HCT116 (cell line): Measurements from ENCODE around the gene SECISBP2. TPM values are rescaled to one million over a fixed set of nuclear protein-coding genes. Genes with fewer than 3 reads are reported as not detected.

Source experiments
- ATAC-seq: fragments of 200-7000 bp; cut with Tn5 transposase; 2 replicates; pipeline ENCODE4 v1.9.1; 2020; ENCODE audit warnings: mild to moderate bottlenecking, moderate library complexity
- BruUV-seq: library from RNA; stranded (reverse); fragments of 400-500 nt; replicated peaks from 2 replicates; lab custom pipeline; 2021; lab: Mats Ljungman, UMichigan
- CTCF ChIA-PET: fragments of 300-600 bp; sonication (Branson Sonifier 250); formaldehyde crosslinking; loops from one replicate; lab custom pipeline; 2021; ENCODE audit warnings: antibody characterized with exemption; lab: Charles Lee
- POLR2A ChIA-PET: fragments of 300-600, 350-600 bp; sonication (Branson Sonifier 250); formaldehyde crosslinking; loops from one replicate; lab custom pipeline; 2021; ENCODE audit warnings: antibody characterized with exemption; lab: Charles Lee
- RAD21 ChIA-PET, 2 experiments: fragments of 300-600 bp; sonication (Branson Sonifier 250); formaldehyde crosslinking; loops; one replicate each; lab custom pipeline; 2023; ENCODE audit warnings: low total read pairs in 2 of 2; ENCODE audit not compliant: uncharacterized antibody in 2 of 2, unreplicated experiment in 2 of 2, low non-redundant PET in 1 of 2; lab: Charles Lee
- DNase-seq: peaks from one replicate; pipeline ENCODE4 v3.0.0-alpha.2; 2010; ENCODE audit warnings: low read depth, low spot score
- H2AFZ ChIP-seq: fragments of 200-600 bp; shearing (Covaris generic), sonication (generic); 2 replicates; pipeline ENCODE4 v1.6.1; 2017; ENCODE audit warnings: low read depth, mixed run types, mixed read lengths, antibody characterized with exemption, low read length; ENCODE audit not compliant: poor library complexity, severe bottlenecking
- H3K27ac ChIP-seq: 2 replicates; pipeline ENCODE4 v1.5.1; 2012; ENCODE audit warnings: low read depth, low read length
- H3K27me3 ChIP-seq: fragments of 200-600 bp; sonication (generic); 2 replicates; pipeline ENCODE4 v1.6.1; 2016; ENCODE audit warnings: mixed run types, low read length, mixed read lengths; ENCODE audit not compliant: insufficient read depth
- H3K36me3 ChIP-seq, 2 experiments: fragments of 200-500 bp in 1 of 2; fragments of 200-600 bp in 1 of 2; sonication (Bioruptor generic) in 1 of 2; sonication (generic) in 1 of 2; 2 replicates each; pipeline versions ENCODE4 v1.5.1 to v1.6.1; 2014 to 2016; ENCODE audit warnings: low read length in 2 of 2, inconsistent platforms in 1 of 2, mixed read lengths in 1 of 2, mixed run types in 1 of 2; ENCODE audit not compliant: insufficient read depth in 2 of 2, control insufficient read depth in 1 of 2
- H3K4me1 ChIP-seq, 2 experiments: fragments of 200-600 bp in 1 of 2; sonication (generic) in 1 of 2; 2 replicates each; pipeline versions ENCODE4 v1.5.1 to v1.6.1; 2012 to 2017; ENCODE audit warnings: low read length in 2 of 2, inconsistent platforms in 1 of 2, mild to moderate bottlenecking in 1 of 2, mixed read lengths in 1 of 2, mixed run types in 1 of 2, moderate library complexity in 1 of 2; ENCODE audit not compliant: insufficient read depth in 2 of 2, control insufficient read depth in 1 of 2
- H3K4me2 ChIP-seq: fragments of 200-600 bp; sonication (generic); 2 replicates; pipeline ENCODE4 v1.6.1; 2017; ENCODE audit warnings: mixed run types, low read length, mixed read lengths
- H3K4me3 ChIP-seq, 2 experiments: fragments of 200-600 bp in 1 of 2; sonication (generic) in 1 of 2; replicated peaks in 1 of 2; 2 replicates each; pipeline ENCODE4 v1.5.1; 2011 to 2016; ENCODE audit warnings: low read length in 2 of 2, control low read depth in 1 of 2, low read depth in 1 of 2, mild to moderate bottlenecking in 1 of 2, mixed read lengths in 1 of 2, mixed run types in 1 of 2
- H3K79me2 ChIP-seq: fragments of 200-600 bp; sonication (generic); 2 replicates; pipeline ENCODE4 v1.6.1; 2017; ENCODE audit warnings: mild to moderate bottlenecking, mixed run types, low read length, moderate library complexity, mixed read lengths; ENCODE audit not compliant: insufficient read depth
- H3K9ac ChIP-seq: fragments of 200-600 bp; sonication (generic); 2 replicates; pipeline ENCODE4 v1.6.1; 2016; ENCODE audit warnings: low read length, mixed read lengths
- H3K9me2 ChIP-seq: fragments of 200-600 bp; sonication (generic), shearing (Covaris generic); 2 replicates; pipeline ENCODE4 v1.6.1; 2017; ENCODE audit warnings: mixed run types, mild to moderate bottlenecking, moderate library complexity; ENCODE audit not compliant: insufficient read depth
- H3K9me3 ChIP-seq, 2 experiments: fragments of 200-500 bp in 1 of 2; fragments of 200-600 bp in 1 of 2; sonication (Bioruptor generic) in 1 of 2; sonication (generic) in 1 of 2; 2 replicates each; pipeline ENCODE4 v1.6.1; 2014 to 2017; ENCODE audit warnings: low read length in 2 of 2, mixed read lengths in 2 of 2, inconsistent platforms in 1 of 2, low read depth in 1 of 2, mild to moderate bottlenecking in 1 of 2, mixed run types in 1 of 2, moderate library complexity in 1 of 2; ENCODE audit not compliant: control insufficient read depth in 1 of 2, insufficient read depth in 1 of 2
- H4K20me1 ChIP-seq: fragments of 200-600 bp; sonication (generic), shearing (Covaris generic); 2 replicates; pipeline ENCODE4 v1.6.1; 2017; ENCODE audit warnings: mixed run types, mild to moderate bottlenecking, moderate library complexity; ENCODE audit not compliant: insufficient read depth
- ATF3 ChIP-seq: IDR thresholded peaks from 2 replicates; pipeline ENCODE4 v1.6.1; 2012
- CBX3 ChIP-seq: IDR thresholded peaks from 2 replicates; pipeline ENCODE4 v1.6.1; 2012; ENCODE audit warnings: low read depth
- EZH2phosphoT487 ChIP-seq: fragments of 200-600 bp; IDR thresholded peaks from 2 replicates; pipeline ENCODE4 v1.6.1; 2018; ENCODE audit warnings: antibody characterized with exemption, borderline replicate concordance
- POLR2AphosphoS5 ChIP-seq: IDR thresholded peaks from 2 replicates; pipeline ENCODE4 v1.6.1; 2011; ENCODE audit warnings: mild to moderate bottlenecking, low read depth, low read length, moderate library complexity
- REST ChIP-seq: IDR thresholded peaks from 2 replicates; pipeline ENCODE4 v1.6.1; 2012; ENCODE audit warnings: low read depth
- SIN3A ChIP-seq: IDR thresholded peaks from 2 replicates; pipeline ENCODE4 v1.6.1; 2012; ENCODE audit warnings: low read depth
- ZNF274 ChIP-seq: fragments of 200-500 bp; sonication (Bioruptor generic); IDR thresholded peaks from 2 replicates; pipeline ENCODE4 v1.6.1; 2014; ENCODE audit warnings: mild to moderate bottlenecking, low read depth, low read length, inconsistent platforms
- intact Hi-C: fragments of 100-400 bp; cut with micrococcal nuclease; formaldehyde crosslinking; loops from 2 replicates; pipeline ENCODE4 v1.10.0; 2022
- total RNA-seq: library from RNA; stranded (reverse); gene quantifications from one replicate; pipeline ENCODE4 v1.2.1, GENCODE V29; 2021; ENCODE audit not compliant: unreplicated experiment

Gene SECISBP2
- total RNA-seq, 1 experiment from 2014 or later = 41.6 TPM

- H3K9me3 ChIP-seq = no peaks in the 10 kb centered on the region
- H3K36me3 ChIP-seq = peaks cover 31 to 38% of the 10 kb centered on the region in 2 experiments
- no peak overlapping the region for H3K9ac ChIP-seq
- no peak for DNase-seq
- no peaks in the 10 kb centered on the region for H3K27me3 ChIP-seq
- no peak overlapping the region for H3K4me2 ChIP-seq
- no peaks in the 10 kb centered on the region for H4K20me1 ChIP-seq
- H2AFZ ChIP-seq = no peak overlapping the region
- no TSS peak for BruUV-seq
- no peak overlapping the region for H3K27ac ChIP-seq
- no peaks in the 10 kb centered on the region for H3K9me2 ChIP-seq
- no peak for ATAC-seq
- H3K4me1 ChIP-seq = no peaks in the 10 kb centered on the region
- intact Hi-C loops = no loop called here
- ChIA-PET POLR2A (no interaction called here), RAD21 (no interaction called here), CTCF (no interaction called here)
- no peaks in the 10 kb centered on the region for H3K79me2 ChIP-seq
- no peak overlapping the region for H3K4me3 ChIP-seq
- TF ChIP-seq SIN3A = no peak
- TF ChIP-seq ZNF274 = no peak
- no peak for TF ChIP-seq ATF3
- no peak for TF ChIP-seq REST
Measured at GRCh38 chr9:89346696-89347095, 28.4 kb downstream of the SECISBP2 start.

- intact Hi-C loops = no loop called here
- ChIA-PET RAD21 (interaction anchor here in 1 of 2 experiments (0.7 kb wide), 1 partner anchor 229 kb away, joined by 3 read pairs; no protein-coding TSS in a partner anchor), CTCF (no interaction called here), POLR2A (no interaction called here)
- DNase-seq = no peak
- Histone ChIP-seq H3K4me1 (no peaks in the 10 kb centered on the region), H3K27ac (no peak overlapping the region), H3K9ac (no peak overlapping the region), H3K4me2 (no peak overlapping the region), H3K27me3 (no peaks in the 10 kb centered on the region), H3K9me3 (no peaks in the 10 kb centered on the region), H2AFZ (no peak overlapping the region), H3K9me2 (no peaks in the 10 kb centered on the region), H3K4me3 (no peak overlapping the region), H3K79me2 (no peaks in the 10 kb centered on the region), H3K36me3 (peaks cover 25 to 29% of the 10 kb centered on the region in 2 experiments), H4K20me1 (no peaks in the 10 kb centered on the region)
- TF ChIP-seq POLR2AphosphoS5 = no peak
- no peak for TF ChIP-seq CBX3
- TF ChIP-seq EZH2phosphoT487 = no peak
- ATAC-seq = no peak
- BruUV-seq = no TSS peak
Measured at GRCh38 chr9:89347651-89348050, 29.4 kb downstream of the SECISBP2 start.
